Measurements from ENCODE around the gene KIF26B. TPM values are rescaled to one million over a fixed set of nuclear protein-coding genes. Genes with fewer than 3 reads are reported as not detected.

KIF26B gene
- total and polyA plus RNA-seq, 2 of the 4 experiments (the other 2 are of a cell fraction): 0.53 to 0.54 TPM

GRCh38 chr1:245576323-245576722 lies 421.5 kb downstream of the KIF26B start:
- no peak overlapping the region for H2BK20ac ChIP-seq (ENCODE audit: low read depth, low read length)
- no peak for TF ChIP-seq CTCF (conservative IDR thresholded peaks at IDR 0.05; ENCODE audit: low read depth, low read length)
- no peak for TF ChIP-seq MAFK (IDR thresholded peaks at IDR 0.05; ENCODE audit: low read depth, low read length)
- TF ChIP-seq RAD21 (IDR thresholded peaks at IDR 0.05; ENCODE audit: low read length): no peak
- no peak for TF ChIP-seq FOS (IDR thresholded peaks at IDR 0.05; ENCODE audit: low read depth, low read length)
- no peak for TF ChIP-seq NFE2L2 (IDR thresholded peaks at IDR 0.05; ENCODE audit: low read depth, low read length)
- no peak for TF ChIP-seq RFX5 (IDR thresholded peaks at IDR 0.05; ENCODE audit: low read depth, low read length)
- TF ChIP-seq BHLHE40 (IDR thresholded peaks at IDR 0.05; ENCODE audit: low read depth, low read length): no peak
- TF ChIP-seq SMC3 (IDR thresholded peaks at IDR 0.05; ENCODE audit: low read depth, low read length): no peak
- TF ChIP-seq POLR2A (IDR thresholded peaks at IDR 0.05; ENCODE audit: low read depth, low read length): no peak
- no peak for TF ChIP-seq USF2 (IDR thresholded peaks at IDR 0.05; ENCODE audit: low read depth, low read length)
- no peak for TF ChIP-seq ELK1 (IDR thresholded peaks at IDR 0.05; ENCODE audit: borderline replicate concordance, low read depth, low read length)
- TF ChIP-seq MXI1 (IDR thresholded peaks at IDR 0.05; ENCODE audit: borderline replicate concordance, low read depth, low read length): no peak
- H4K8ac ChIP-seq (ENCODE audit: low read depth in 2 of 2, low read length in 2 of 2): no peak overlapping the region
- no peak for ATAC-seq (ENCODE audit: low read depth)
- no peak overlapping the region for H2AFZ ChIP-seq (replicated peaks; ENCODE audit: low read length, poor library complexity)
- no peak overlapping the region for H2AK9ac ChIP-seq (replicated peaks; ENCODE audit: low read depth, low read length, poor library complexity)
- peaks cover 5% of the 10 kb centered on the region for H3K4me1 ChIP-seq (ENCODE audit: control insufficient read depth, insufficient read depth, low read length)
- H3K4ac ChIP-seq (ENCODE audit: low read depth, low read length): no peak overlapping the region
- CTCF ChIA-PET: no interaction called here
- no peaks in the 10 kb centered on the region for H3K79me1 ChIP-seq (ENCODE audit: low read depth in 1 of 2, low read length in 2 of 2)
- no peak overlapping the region for H3K23ac ChIP-seq (ENCODE audit: low read depth, low read length)
- peaks cover 6% of the 10 kb centered on the region; the same call in 1 of the 2 replicates for H3K27me3 ChIP-seq (ENCODE audit: control insufficient read depth, insufficient read depth, low read length)
- H3K4me3 ChIP-seq (ENCODE audit: insufficient read depth, low read depth, low read length): no peak overlapping the region
- no peak overlapping the region for H3K14ac ChIP-seq (replicated peaks; ENCODE audit: low read depth, low read length)
- intact Hi-C loops (cut with micrococcal nuclease): no loop called here
- H2BK15ac ChIP-seq (ENCODE audit: low read depth, low read length): no peak overlapping the region
- POLR2A ChIA-PET (ENCODE audit: unreplicated experiment): no interaction called here
- 67% methylated on average over 1 of the region's 4 CpGs; no CpG with 5 or more reads in 1 of the 2 experiments for WGBS, 2 experiments (ENCODE audit: extremely low coverage in 2 of 2, insufficient read length in 1 of 2)
- no peaks in the 10 kb centered on the region for H4K20me1 ChIP-seq (ENCODE audit: insufficient read depth, low read length)
- dilution Hi-C loops (cut with HindIII; ENCODE audit: low sequenced_read_pairs, unreplicated experiment): no loop called here
- BruUV-seq (replicated peaks): no TSS peak
- H2AK5ac ChIP-seq (ENCODE audit: low read depth, low read length): no peak overlapping the region
- no peak overlapping the region for H2BK5ac ChIP-seq (ENCODE audit: low read depth, low read length, poor library complexity, severe bottlenecking)
- H2BK120ac ChIP-seq (ENCODE audit: low read depth, low read length): no peak overlapping the region
- H4K91ac ChIP-seq (ENCODE audit: insufficient read depth, low read depth, low read length): no peak overlapping the region
- in situ Hi-C loops (cut with MboI; ENCODE audit: low sequenced_read_pairs): no loop called here
- H3K56ac ChIP-seq (ENCODE audit: extremely low read depth, insufficient read depth, low read length): no peak overlapping the region
- H3K9me1 ChIP-seq (ENCODE audit: insufficient read depth, low read length): no peaks in the 10 kb centered on the region
- no peak overlapping the region for H3K4me2 ChIP-seq (ENCODE audit: low read depth, low read length)
- no peak for DNase-seq
- no peak overlapping the region for H3K18ac ChIP-seq (ENCODE audit: low read depth, low read length)
- no peaks in the 10 kb centered on the region for H3K36me3 ChIP-seq (ENCODE audit: control insufficient read depth, insufficient read depth, low read length)
- H3K9me3 ChIP-seq (ENCODE audit: control insufficient read depth, insufficient read depth, low read length): no peaks in the 10 kb centered on the region
- no peak overlapping the region for H4K5ac ChIP-seq (ENCODE audit: low read depth, low read length)
- no peak overlapping the region for H3K9ac ChIP-seq (ENCODE audit: low read depth, low read length)
- no peak overlapping the region for H3K27ac ChIP-seq (ENCODE audit: insufficient read depth, low read length)

Data from IMR-90 (cell line).